ENCODE results near the gene CENPE. TPM values are rescaled to one million over a fixed set of nuclear protein-coding genes. Genes with fewer than 3 reads are reported as not detected.

Gene CENPE
- total RNA-seq, 2 experiments from 2014 or later: 23.6 to 70.9 TPM

DNA sequence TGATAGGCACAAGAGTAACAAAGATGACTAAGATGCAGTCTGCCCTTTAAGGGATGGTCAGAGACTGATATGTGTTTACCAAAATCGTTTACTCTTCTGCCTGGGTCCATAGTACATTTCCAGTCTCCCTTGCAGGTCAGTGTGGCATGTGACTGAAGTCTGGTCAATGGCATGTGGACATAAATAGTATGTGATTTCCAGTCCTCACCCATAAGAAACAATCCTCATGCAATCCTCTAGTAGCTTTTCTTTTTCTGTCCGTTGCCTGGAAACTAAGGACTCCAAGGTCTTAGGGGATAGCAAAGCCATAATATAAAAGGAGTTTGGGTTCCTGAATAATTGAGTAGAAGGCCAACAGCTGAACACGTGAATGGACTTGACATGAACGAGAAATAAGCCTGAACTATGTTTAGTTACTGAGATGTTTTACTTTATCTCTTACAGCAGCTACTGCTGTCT lies 122.7 kb downstream of the CENPE start:
- peak overlapping the region; percentile 97 for H3K4me2 ChIP-seq (ENCODE audit: low read length)
- H3K36me3 ChIP-seq (ENCODE audit: insufficient read depth, low read length): peaks cover 25% of the 10 kb centered on the region
- ChIA-PET POLR2A (interaction anchor here (0.6 to 1.8 kb wide), 6 partner anchors 9 to 254 kb away, joined by 3 to 7 read pairs (median 3); partner anchors contain the start of gene UBE2D3), CTCF (ENCODE audit: unreplicated experiment) (no interaction called here)
- no peaks in the 10 kb centered on the region for H3K9me2 ChIP-seq (ENCODE audit: insufficient read depth, low read length)
- H3K9me3 ChIP-seq (ENCODE audit: low read length): no peaks in the 10 kb centered on the region
- TF ChIP-seq EZH2phosphoT487 (IDR thresholded peaks at IDR 0.05; ENCODE audit: borderline replicate concordance, low read depth, low read length) (no peak), CTCF (conservative IDR thresholded peaks at IDR 0.05; ENCODE audit: low read length) (no peak)
- intact Hi-C loops (cut with micrococcal nuclease; ENCODE audit: unreplicated experiment): loop anchor here (1.0 to 5.0 kb wide), 2 partner anchors 208 to 571 kb away; partner anchors contain the start of gene CISD2
- BruUV-seq (replicated peaks): TSS peak; percentile 72
- peak overlapping the region; percentile 86 for H3K27ac ChIP-seq (ENCODE audit: low read depth, low read length, poor library complexity, severe bottlenecking)
- peak overlapping the region; percentile 79 for H3K4me3 ChIP-seq (ENCODE audit: low read depth, low read length, poor library complexity, severe bottlenecking)
- H3K4me1 ChIP-seq (ENCODE audit: insufficient read depth, low read length, poor library complexity, severe bottlenecking): peaks cover 51% of the 10 kb centered on the region
- no peak for DNase-seq (ENCODE audit: low spot score)
- H4K20me1 ChIP-seq (ENCODE audit: insufficient read depth, low read length): no peaks in the 10 kb centered on the region; the same call in 1 of the 2 replicates
- peak overlapping the region; percentile 97; the same call in 1 of the 2 replicates for H2AFZ ChIP-seq (ENCODE audit: low read length)
- peaks cover 55% of the 10 kb centered on the region for H3K79me2 ChIP-seq (ENCODE audit: insufficient read depth, low read depth, low read length)

GRCh38 chr4:103074744-103075434 lies 123.3 kb downstream of the CENPE start:
- Histone ChIP-seq H3K27ac (ENCODE audit: low read depth, low read length, poor library complexity, severe bottlenecking) (peak overlapping the region; percentile 86), H4K20me1 (ENCODE audit: insufficient read depth, low read length) (peaks cover 2% of the 10 kb centered on the region; the same call in 1 of the 2 replicates), H3K36me3 (ENCODE audit: insufficient read depth, low read length) (peaks cover 31% of the 10 kb centered on the region), H3K9me3 (ENCODE audit: low read length) (no peaks in the 10 kb centered on the region), H3K9me2 (ENCODE audit: insufficient read depth, low read length) (no peaks in the 10 kb centered on the region), H2AFZ (ENCODE audit: low read length) (peak overlapping the region; percentile 55; the same call in 1 of the 2 replicates), H3K79me2 (ENCODE audit: insufficient read depth, low read depth, low read length) (peaks cover 61% of the 10 kb centered on the region), H3K4me3 (ENCODE audit: low read depth, low read length, poor library complexity, severe bottlenecking) (peak overlapping the region; percentile 79), H3K4me1 (ENCODE audit: insufficient read depth, low read length, poor library complexity, severe bottlenecking) (peaks cover 51% of the 10 kb centered on the region), H3K4me2 (ENCODE audit: low read length) (peak overlapping the region; percentile 97)
- TF ChIP-seq CTCF (conservative IDR thresholded peaks at IDR 0.05; ENCODE audit: low read length) (no peak), EZH2phosphoT487 (IDR thresholded peaks at IDR 0.05; ENCODE audit: borderline replicate concordance, low read depth, low read length) (no peak)
- POLR2A ChIA-PET: interaction anchor here (0.6 to 1.8 kb wide), 8 partner anchors 8 to 507 kb away, joined by 3 to 7 read pairs (median 3); partner anchors contain the start of gene UBE2D3
- DNase-seq (ENCODE audit: low spot score): peak; percentile 54
- BruUV-seq (replicated peaks): no TSS peak
- CTCF ChIA-PET (ENCODE audit: unreplicated experiment): interaction anchor here (0.9 kb wide), 1 partner anchor 24 kb away, joined by 3 read pairs; no protein-coding TSS in a partner anchor
- intact Hi-C loops (cut with micrococcal nuclease; ENCODE audit: unreplicated experiment): loop anchor here (1.0 to 5.0 kb wide), 2 partner anchors 208 to 571 kb away; partner anchors contain the start of gene CISD2

All from OCI-LY7 (cell line).